Measurements from ENCODE around the gene HAGH. TPM values are rescaled to one million over a fixed set of nuclear protein-coding genes. Genes with fewer than 3 reads are reported as not detected.

The HAGH gene
- total RNA-seq, 5 donors from 2014 or later (not counting 1 experiment from before 2014, with no cell fraction given), result 37.6 to 102 (median 70.7) TPM

DNA sequence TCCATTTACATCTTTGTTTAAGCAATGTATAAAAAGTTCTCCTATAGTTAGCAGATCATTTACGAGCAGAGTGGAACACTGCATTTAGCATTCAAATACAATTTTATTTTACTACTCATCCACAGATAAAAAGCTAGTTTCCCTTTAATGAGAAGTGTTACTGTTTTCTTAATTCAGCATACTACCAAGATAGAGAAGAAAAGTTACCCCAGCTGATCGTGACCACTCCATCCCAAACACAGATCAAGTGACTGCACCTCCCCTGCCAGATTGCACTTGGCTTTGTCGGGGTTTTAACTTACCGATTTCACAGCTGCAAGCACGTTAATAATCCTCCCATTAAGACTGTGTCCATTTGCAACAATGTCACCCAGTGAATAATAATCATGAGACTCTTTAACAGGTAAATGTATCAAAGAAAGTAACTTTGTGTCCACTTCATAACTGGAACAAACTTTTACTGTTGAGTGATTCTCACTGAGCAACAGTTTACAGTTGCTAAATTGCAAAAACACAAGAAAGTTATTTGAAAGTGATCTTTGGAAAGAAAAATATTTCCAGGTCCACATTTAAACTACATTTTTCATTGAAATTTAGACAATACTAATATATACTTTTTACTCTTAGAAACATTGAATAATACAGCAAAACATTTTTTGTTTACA lies 30.9 kb upstream of the HAGH start:
- no peak for DNase-seq
- Mint-ChIP-seq H3K27ac (no peak overlapping the region), H3K4me3 (peak overlapping the region in 1 of 3 donors; percentile 30), H3K36me3 (no peaks in the 10 kb centered on the region), H3K27me3 (peaks cover 8 to 29% of the 10 kb centered on the region in 2 donors), H3K9me3 (no peaks in the 10 kb centered on the region), H3K4me1 (peaks cover 18 to 32% (median 19%) of the 10 kb centered on the region in 3 donors)
- H3K36me3 ChIP-seq (ENCODE audit: control insufficient read depth in 2 of 2, extremely low read depth in 1 of 2, insufficient read depth in 1 of 2, low read length in 1 of 2), result no peaks in the 10 kb centered on the region
- ChIA-PET POLR2A (no interaction called here), CTCF (interaction anchor here in 1 of 2 donors (0.6 kb wide), 1 partner anchor 151 kb away, joined by 3 read pairs; no protein-coding TSS in a partner anchor)
- no peaks in the 10 kb centered on the region for H3K9me3 ChIP-seq
- H3K27me3 ChIP-seq (replicated peaks in 1 of 2; ENCODE audit: control insufficient read depth in 2 of 2, extremely low read depth in 1 of 2, insufficient read depth in 2 of 2, low read length in 1 of 2), result peaks cover 2 to 26% of the 10 kb centered on the region in 2 experiments
- 61% methylated on average over 2 of the region's 5 CpGs for WGBS (ENCODE audit: insufficient coverage)
- H3K27ac ChIP-seq (ENCODE audit: low read length), result no peak overlapping the region
- no peak overlapping the region for H3K4me3 ChIP-seq (ENCODE audit: control insufficient read depth in 1 of 2, extremely low read depth in 1 of 2, low read length in 1 of 2)
- ATAC-seq (replicated peaks in 1 of 4), result no peak
- peaks cover 10 to 12% of the 10 kb centered on the region in 2 experiments for H3K4me1 ChIP-seq (ENCODE audit: control insufficient read depth in 1 of 2, extremely low read depth in 1 of 2, insufficient read depth in 2 of 2, low read length in 2 of 2)

DNA sequence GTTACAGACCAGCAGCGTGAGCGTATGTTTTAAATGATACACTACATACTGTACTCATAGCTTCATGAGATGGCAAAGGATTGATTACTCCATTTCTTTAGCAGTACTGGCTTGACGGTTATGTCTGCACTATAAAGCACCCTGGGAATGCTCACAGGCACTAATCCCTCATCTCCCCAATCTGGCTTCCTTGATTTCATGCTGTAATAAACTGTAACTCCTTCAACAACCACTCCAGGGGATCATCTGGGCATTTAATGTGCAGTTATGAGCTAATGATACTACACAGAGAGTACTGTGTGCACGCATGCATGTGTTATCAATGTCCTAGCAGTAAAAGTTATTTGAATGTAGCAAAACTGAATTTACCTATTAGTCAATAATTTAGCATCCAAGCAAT lies 25.2 kb upstream of the HAGH start:
- ChIA-PET POLR2A (no interaction called here), CTCF (no interaction called here)
- Histone ChIP-seq H3K27me3 (replicated peaks in 1 of 2; ENCODE audit: control insufficient read depth in 2 of 2, extremely low read depth in 1 of 2, insufficient read depth in 2 of 2, low read length in 1 of 2) (peaks cover 0 to 7% of the 10 kb centered on the region in 2 experiments), H3K36me3 (ENCODE audit: control insufficient read depth in 2 of 2, extremely low read depth in 1 of 2, insufficient read depth in 1 of 2, low read length in 1 of 2) (no peaks in the 10 kb centered on the region), H3K4me1 (ENCODE audit: control insufficient read depth in 1 of 2, extremely low read depth in 1 of 2, insufficient read depth in 2 of 2, low read length in 2 of 2) (peaks cover 10 to 12% of the 10 kb centered on the region in 2 experiments), H3K27ac (ENCODE audit: low read length) (no peak overlapping the region), H3K4me3 (ENCODE audit: control insufficient read depth in 1 of 2, extremely low read depth in 1 of 2, low read length in 1 of 2) (no peak overlapping the region), H3K9me3 (no peaks in the 10 kb centered on the region)
- no peaks in the 10 kb centered on the region for H3K9me3 Mint-ChIP-seq
- H3K27ac Mint-ChIP-seq, result no peak overlapping the region
- peaks cover 16 to 20% (median 18%) of the 10 kb centered on the region in 3 donors for H3K4me1 Mint-ChIP-seq
- H3K36me3 Mint-ChIP-seq, result no peaks in the 10 kb centered on the region
- DNase-seq (no peak), ATAC-seq (replicated peaks in 1 of 4) (no peak)
- no peak overlapping the region for H3K4me3 Mint-ChIP-seq
- peaks cover 0 to 6% of the 10 kb centered on the region in 2 donors for H3K27me3 Mint-ChIP-seq
- WGBS (ENCODE audit: insufficient coverage), result 80% methylated on average over 1 of the region's 4 CpGs

DNA sequence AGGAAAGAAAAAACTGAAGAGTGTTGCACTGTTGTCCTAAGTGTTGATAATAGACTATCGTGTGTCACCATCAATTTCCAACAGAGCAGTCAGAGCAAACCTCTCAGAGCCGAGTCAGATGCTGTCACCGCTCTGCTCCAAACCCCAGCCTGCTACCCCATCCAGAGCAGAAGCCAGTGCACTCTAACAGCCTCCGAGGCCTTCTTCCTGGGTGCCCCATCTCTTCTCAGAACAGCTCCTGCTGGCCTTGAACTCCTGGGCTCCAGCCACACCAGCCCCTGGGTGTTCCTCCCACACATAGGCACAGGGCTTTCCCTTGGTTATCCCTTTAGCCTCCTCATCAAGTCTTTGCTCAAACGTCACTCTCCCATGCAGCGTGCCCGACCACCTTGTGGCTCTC lies 24.4 kb upstream of the HAGH start:
- no peak for ATAC-seq (replicated peaks in 1 of 4)
- Mint-ChIP-seq H3K27ac (no peak overlapping the region), H3K36me3 (no peaks in the 10 kb centered on the region), H3K4me3 (no peak overlapping the region), H3K4me1 (peaks cover 16 to 19% (median 18%) of the 10 kb centered on the region in 3 donors), H3K27me3 (peaks cover 3 to 11% of the 10 kb centered on the region in 2 donors), H3K9me3 (no peaks in the 10 kb centered on the region)
- no peak overlapping the region for H3K4me3 ChIP-seq (ENCODE audit: control insufficient read depth in 1 of 2, extremely low read depth in 1 of 2, low read length in 1 of 2)
- H3K9me3 ChIP-seq, result no peaks in the 10 kb centered on the region
- 81% methylated on average over 6 of the region's 7 CpGs for WGBS (ENCODE audit: insufficient coverage)
- no peak overlapping the region for H3K27ac ChIP-seq (ENCODE audit: low read length)
- peaks cover 0 to 8% of the 10 kb centered on the region in 2 experiments for H3K27me3 ChIP-seq (replicated peaks in 1 of 2; ENCODE audit: control insufficient read depth in 2 of 2, extremely low read depth in 1 of 2, insufficient read depth in 2 of 2, low read length in 1 of 2)
- no peaks in the 10 kb centered on the region for H3K36me3 ChIP-seq (ENCODE audit: control insufficient read depth in 2 of 2, extremely low read depth in 1 of 2, insufficient read depth in 1 of 2, low read length in 1 of 2)
- POLR2A ChIA-PET, result no interaction called here
- CTCF ChIA-PET, result no interaction called here
- H3K4me1 ChIP-seq (ENCODE audit: control insufficient read depth in 1 of 2, extremely low read depth in 1 of 2, insufficient read depth in 2 of 2, low read length in 2 of 2), result peaks cover 9 to 11% of the 10 kb centered on the region in 2 experiments
- no peak for DNase-seq

DNA sequence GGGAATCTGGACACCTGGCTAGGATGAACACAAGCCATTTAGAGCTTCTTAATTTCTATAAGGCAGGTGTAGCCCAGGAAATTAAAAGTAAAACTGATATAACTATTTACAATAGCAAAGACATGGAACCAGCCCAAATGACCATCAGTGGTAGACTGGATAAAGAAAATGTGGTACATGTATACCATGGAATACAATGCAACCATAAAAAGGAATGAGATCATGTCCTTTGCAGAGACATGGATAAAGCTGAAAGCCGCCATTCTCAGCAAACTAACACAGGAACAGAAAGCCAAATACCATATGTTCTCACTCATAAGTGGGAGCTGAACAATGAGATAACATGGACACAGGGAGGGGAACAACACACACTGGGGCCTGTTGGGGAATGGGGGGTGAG lies 19.8 kb upstream of the HAGH start:
- no peak for DNase-seq
- Histone ChIP-seq H3K36me3 (ENCODE audit: control insufficient read depth in 2 of 2, extremely low read depth in 1 of 2, insufficient read depth in 1 of 2, low read length in 1 of 2) (no peaks in the 10 kb centered on the region), H3K27me3 (replicated peaks in 1 of 2; ENCODE audit: control insufficient read depth in 2 of 2, extremely low read depth in 1 of 2, insufficient read depth in 2 of 2, low read length in 1 of 2) (peaks cover 0 to 12% of the 10 kb centered on the region in 2 experiments), H3K27ac (ENCODE audit: low read length) (no peak overlapping the region), H3K4me1 (ENCODE audit: control insufficient read depth in 1 of 2, extremely low read depth in 1 of 2, insufficient read depth in 2 of 2, low read length in 2 of 2) (no peaks in the 10 kb centered on the region), H3K4me3 (ENCODE audit: control insufficient read depth in 1 of 2, extremely low read depth in 1 of 2, low read length in 1 of 2) (no peak overlapping the region), H3K9me3 (no peaks in the 10 kb centered on the region)
- no peak for ATAC-seq (replicated peaks in 1 of 4)
- Mint-ChIP-seq H3K9me3 (no peaks in the 10 kb centered on the region), H3K4me1 (no peaks in the 10 kb centered on the region), H3K36me3 (no peaks in the 10 kb centered on the region), H3K27me3 (peaks cover 7 to 13% of the 10 kb centered on the region in 2 donors), H3K4me3 (no peak overlapping the region), H3K27ac (no peak overlapping the region)
- CTCF ChIA-PET, result no interaction called here
- no CpG with 5 or more reads among the region's 1 CpG for WGBS (ENCODE audit: insufficient coverage)
- POLR2A ChIA-PET, result no interaction called here

DNA sequence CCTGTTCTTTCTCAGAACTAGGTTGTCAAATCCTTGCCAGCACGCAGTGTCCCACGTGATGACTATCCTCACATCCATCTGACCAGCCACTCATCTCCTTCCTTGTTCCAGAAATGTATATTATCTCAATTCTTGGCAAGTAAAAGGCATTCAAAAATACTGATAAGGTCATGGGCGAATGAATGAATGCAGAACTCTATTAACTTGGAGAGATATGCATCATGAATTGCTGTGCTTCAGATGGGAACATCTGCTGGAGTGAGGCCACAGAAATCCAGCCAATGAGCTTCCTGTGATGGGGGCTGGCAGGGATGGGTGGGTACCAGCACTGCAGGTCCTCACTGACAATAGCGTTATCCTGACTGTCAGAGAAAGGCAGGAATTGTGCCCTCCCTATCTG lies 19.4 kb upstream of the HAGH start:
- Histone ChIP-seq H3K27me3 (replicated peaks in 1 of 2; ENCODE audit: control insufficient read depth in 2 of 2, extremely low read depth in 1 of 2, insufficient read depth in 2 of 2, low read length in 1 of 2) (peaks cover 0 to 10% of the 10 kb centered on the region in 2 experiments), H3K4me3 (ENCODE audit: control insufficient read depth in 1 of 2, extremely low read depth in 1 of 2, low read length in 1 of 2) (no peak overlapping the region), H3K4me1 (ENCODE audit: control insufficient read depth in 1 of 2, extremely low read depth in 1 of 2, insufficient read depth in 2 of 2, low read length in 2 of 2) (no peaks in the 10 kb centered on the region), H3K27ac (ENCODE audit: low read length) (no peak overlapping the region), H3K9me3 (no peaks in the 10 kb centered on the region), H3K36me3 (ENCODE audit: control insufficient read depth in 2 of 2, extremely low read depth in 1 of 2, insufficient read depth in 1 of 2, low read length in 1 of 2) (no peaks in the 10 kb centered on the region)
- Mint-ChIP-seq H3K36me3 (no peaks in the 10 kb centered on the region), H3K4me3 (no peak overlapping the region), H3K9me3 (no peaks in the 10 kb centered on the region), H3K4me1 (no peaks in the 10 kb centered on the region), H3K27me3 (peaks cover 7 to 11% of the 10 kb centered on the region in 2 donors), H3K27ac (no peak overlapping the region)
- WGBS (ENCODE audit: insufficient coverage), result 83% methylated on average over 1 of the region's 4 CpGs
- CTCF ChIA-PET, result no interaction called here
- DNase-seq (no peak), ATAC-seq (replicated peaks in 1 of 4) (no peak)
- POLR2A ChIA-PET, result no interaction called here

DNA sequence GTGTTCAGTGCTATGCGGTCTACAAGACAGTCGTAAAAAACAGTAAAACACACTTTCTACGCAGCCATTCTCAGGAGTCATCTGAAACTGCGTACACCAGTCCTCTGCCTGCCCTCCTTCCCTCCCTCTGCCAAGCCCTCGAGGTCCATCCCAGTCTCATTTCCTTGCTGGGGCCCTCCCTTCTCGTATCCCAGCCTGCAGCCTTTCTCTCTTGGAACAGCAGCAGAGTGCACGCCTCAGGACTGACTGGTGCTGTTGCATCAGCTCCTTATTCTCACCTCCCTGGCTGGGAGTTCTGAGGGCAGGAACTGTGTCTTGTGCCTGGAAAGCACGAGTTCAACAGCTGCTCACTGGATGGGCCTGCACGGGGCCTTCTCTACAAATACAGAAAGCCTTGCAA lies 12.9 kb upstream of the HAGH start:
- ChIA-PET POLR2A (no interaction called here), CTCF (no interaction called here)
- H3K9me3 ChIP-seq, result no peaks in the 10 kb centered on the region
- H3K9me3 Mint-ChIP-seq, result no peaks in the 10 kb centered on the region
- no peak overlapping the region for H3K27ac ChIP-seq (ENCODE audit: low read length)
- ATAC-seq (replicated peaks in 1 of 4) (no peak), DNase-seq (no peak)
- H3K4me3 Mint-ChIP-seq, result no peak overlapping the region
- H3K27me3 ChIP-seq (replicated peaks in 1 of 2; ENCODE audit: control insufficient read depth in 2 of 2, extremely low read depth in 1 of 2, insufficient read depth in 2 of 2, low read length in 1 of 2), result peaks cover 0 to 3% of the 10 kb centered on the region in 2 experiments
- no peak overlapping the region for H3K27ac Mint-ChIP-seq
- H3K36me3 Mint-ChIP-seq, result peaks cover 4% of the 10 kb centered on the region
- no peaks in the 10 kb centered on the region for H3K4me1 Mint-ChIP-seq
- H3K4me1 ChIP-seq (ENCODE audit: control insufficient read depth in 1 of 2, extremely low read depth in 1 of 2, insufficient read depth in 2 of 2, low read length in 2 of 2), result no peaks in the 10 kb centered on the region
- no peak overlapping the region for H3K4me3 ChIP-seq (ENCODE audit: control insufficient read depth in 1 of 2, extremely low read depth in 1 of 2, low read length in 1 of 2)
- 74% methylated on average over 6 of the region's 9 CpGs for WGBS (ENCODE audit: insufficient coverage)
- H3K36me3 ChIP-seq (ENCODE audit: control insufficient read depth in 2 of 2, extremely low read depth in 1 of 2, insufficient read depth in 1 of 2, low read length in 1 of 2), result no peaks in the 10 kb centered on the region
- H3K27me3 Mint-ChIP-seq, result no peaks in the 10 kb centered on the region

Measured in T-cell (primary cell).